GM06990 (cell line): ENCODE data around the gene EPHB6.

Source experiments
- DNase-seq: peaks from one replicate; pipeline ENCODE4 v3.0.0-alpha.2; 2011; ENCODE audit not compliant: insufficient read length; ENCODE audit errors: extremely low read depth
- H3K27me3 ChIP-seq: replicated peaks from 2 replicates; pipeline ENCODE4 v1.6.0; 2011; ENCODE audit warnings: low read length; ENCODE audit not compliant: control insufficient read depth, insufficient read depth
- H3K36me3 ChIP-seq: 2 replicates; pipeline ENCODE4 v1.5.1; 2011; ENCODE audit warnings: low read length; ENCODE audit not compliant: control insufficient read depth, insufficient read depth
- H3K4me3 ChIP-seq: replicated peaks from 2 replicates; pipeline ENCODE4 v1.5.1; 2011; ENCODE audit warnings: low read depth, mild to moderate bottlenecking, control low read depth, low read length
- CTCF ChIP-seq: IDR thresholded peaks from 2 replicates; pipeline ENCODE4 v1.5.1; 2011; ENCODE audit warnings: low read length, control low read depth, mild to moderate bottlenecking, inconsistent platforms; ENCODE audit not compliant: insufficient read depth, poor library complexity, severe bottlenecking

Gene EPHB6

GRCh38 chr7:142833174-142834048 lies 21.5 kb upstream of the EPHB6 start:
- TF ChIP-seq CTCF = no peak
- H3K27me3 ChIP-seq = no peaks in the 10 kb centered on the region
- no peak overlapping the region for H3K4me3 ChIP-seq
- H3K36me3 ChIP-seq = no peaks in the 10 kb centered on the region
- DNase-seq = no peak

- Histone ChIP-seq H3K36me3 (no peaks in the 10 kb centered on the region), H3K4me3 (no peak overlapping the region), H3K27me3 (no peaks in the 10 kb centered on the region)
- DNase-seq = no peak
- TF ChIP-seq CTCF = no peak
These were observed 19.4 kb upstream of the EPHB6 start for GRCh38 chr7:142835487-142835886.

- H3K36me3 ChIP-seq = no peaks in the 10 kb centered on the region
- no peak for TF ChIP-seq CTCF
- H3K4me3 ChIP-seq = no peak overlapping the region
- no peak for DNase-seq
- no peaks in the 10 kb centered on the region for H3K27me3 ChIP-seq
These were observed 18.4 kb upstream of the EPHB6 start for GRCh38 chr7:142836426-142836825.

GRCh38 chr7:142838461-142839213 lies 16.2 kb upstream of the EPHB6 start:
- H3K36me3 ChIP-seq = no peaks in the 10 kb centered on the region
- DNase-seq = no peak
- TF ChIP-seq CTCF = no peak
- no peak overlapping the region for H3K4me3 ChIP-seq
- H3K27me3 ChIP-seq = no peaks in the 10 kb centered on the region

DNA sequence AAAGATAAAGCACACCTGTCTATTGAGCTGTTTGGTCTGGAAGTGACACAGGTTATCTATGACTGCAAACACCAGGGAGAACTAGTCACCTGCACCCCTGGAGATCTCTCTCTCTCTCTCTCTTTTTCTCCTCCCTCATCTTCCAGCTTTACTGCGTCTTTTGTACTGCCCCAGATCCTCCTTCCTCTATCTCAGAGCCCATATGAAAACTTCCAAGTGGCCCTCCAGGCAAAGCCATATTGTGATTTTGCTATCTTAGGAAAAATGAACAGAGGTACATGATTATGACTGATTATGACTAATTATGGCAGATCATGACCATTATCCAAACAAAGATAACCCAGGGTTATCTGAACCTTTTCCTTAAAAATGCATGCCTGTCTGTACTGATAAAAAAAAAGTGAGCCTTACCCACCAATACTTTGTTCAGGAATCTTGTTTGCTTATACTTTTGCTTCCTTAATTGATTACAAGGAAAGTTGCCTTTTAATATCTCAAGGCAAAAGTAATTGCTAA lies 12.6 kb upstream of the EPHB6 start:
- Histone ChIP-seq H3K4me3 (no peak overlapping the region), H3K27me3 (no peaks in the 10 kb centered on the region), H3K36me3 (no peaks in the 10 kb centered on the region)
- no peak for DNase-seq
- TF ChIP-seq CTCF = no peak
